HG02571 (cell line): ENCODE results near the gene SLC2A13.

Experiments
- ATAC-seq: cut with Tn5 transposase; IDR thresholded peaks from one replicate; pipeline ENCODE4 v1.9.1; 2021; ENCODE audit warnings: mild to moderate bottlenecking, moderate library complexity; ENCODE audit not compliant: unreplicated experiment

The SLC2A13 gene

DNA sequence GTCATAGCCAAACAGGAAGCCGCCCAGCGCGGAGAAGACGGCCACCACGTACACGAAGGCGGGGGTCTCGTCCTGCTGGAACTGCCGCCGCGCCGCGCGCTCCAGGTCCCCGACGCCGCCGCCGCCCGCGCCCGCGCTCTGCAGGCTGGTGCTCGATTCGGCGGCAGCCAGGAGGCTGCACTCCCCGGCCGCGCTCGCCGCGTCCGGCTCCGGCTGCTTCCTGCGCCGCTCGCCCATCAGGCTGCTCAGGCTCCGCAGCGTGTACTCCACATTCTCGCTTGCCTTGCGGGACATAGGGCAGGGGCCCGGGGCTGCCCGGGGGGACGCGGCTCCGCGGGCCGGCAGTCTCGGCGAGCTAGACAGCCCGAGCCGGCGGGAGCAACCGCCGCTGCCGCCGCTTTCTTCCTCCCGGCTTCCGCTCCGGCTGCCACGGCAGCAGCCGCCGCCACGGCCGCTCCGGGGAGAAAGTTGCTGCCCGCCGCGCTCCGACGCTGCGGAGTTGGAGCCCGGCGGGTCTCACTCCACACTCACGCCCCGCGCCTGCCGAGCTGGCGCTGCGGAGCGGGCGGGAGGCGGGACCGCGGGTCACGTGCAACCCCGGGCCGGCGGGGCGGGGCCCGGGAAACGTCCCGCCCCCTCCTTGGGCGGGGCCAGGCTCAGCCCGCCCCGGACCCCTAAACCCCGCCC lies at the start of gene SLC2A13:
Gene SLC2A13 (minus strand): TSS at position 567 of the 687 bp plus-strand sequence. CDS start 273 bp downstream, at position 294.
- peak; percentile 74 for ATAC-seq

- no peak for ATAC-seq
These were observed 48.5 kb upstream of the SLC2A13 start for GRCh38 chr12:40154381-40154780.

DNA sequence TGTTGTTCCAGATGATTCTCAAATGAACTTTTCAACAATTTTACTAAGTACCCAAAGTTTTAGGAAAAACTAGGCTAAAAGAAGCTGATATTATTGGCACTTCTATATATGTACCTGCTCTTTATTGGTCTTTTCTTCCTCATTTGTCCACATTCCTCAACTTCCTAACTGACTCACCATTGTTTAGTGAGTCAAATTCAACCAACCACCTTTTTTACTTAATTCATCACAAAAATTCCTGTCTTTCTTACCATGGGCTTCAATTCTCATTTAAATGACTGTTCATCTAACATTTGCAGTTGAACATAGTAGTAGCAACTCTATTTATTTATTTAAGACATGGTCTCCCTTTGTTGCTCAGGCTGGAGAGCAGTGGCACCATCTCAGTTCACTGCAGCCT lies 47.6 kb upstream of the SLC2A13 start:
- ATAC-seq = no peak

GRCh38 chr12:40152783-40153383 lies 47.0 kb upstream of the SLC2A13 start:
- no peak for ATAC-seq

DNA sequence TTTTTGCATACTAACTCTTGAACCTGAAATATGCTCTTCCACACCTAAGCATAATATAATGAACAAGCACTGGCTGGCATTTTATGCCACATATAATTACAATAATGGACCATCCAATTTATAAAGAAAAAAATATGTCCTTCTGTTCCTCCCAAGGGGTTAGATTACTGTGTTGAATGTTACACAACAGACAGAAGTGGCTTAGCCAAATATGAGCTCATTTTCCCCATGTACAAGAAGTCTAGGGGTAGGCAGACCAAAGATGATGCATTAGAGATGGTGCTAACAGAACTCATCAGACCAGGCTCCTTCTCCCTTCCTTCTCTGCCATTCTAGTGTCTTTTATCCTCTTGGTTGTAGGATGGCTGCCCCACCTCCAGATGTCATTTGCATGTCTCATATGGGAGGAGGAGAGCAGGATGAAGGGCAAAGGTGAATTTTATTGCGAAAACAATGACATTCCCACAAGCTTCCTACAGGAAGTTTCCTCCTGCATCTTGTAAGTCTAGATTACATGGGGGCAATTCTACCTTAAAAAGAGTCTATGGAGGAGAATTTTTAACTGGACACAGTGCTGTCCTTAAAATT lies 43.9 kb upstream of the SLC2A13 start:
- no peak for ATAC-seq

- ATAC-seq = no peak
These were observed 41.2 kb upstream of the SLC2A13 start for GRCh38 chr12:40146800-40147797.

- ATAC-seq = no peak
These were observed 40.0 kb upstream of the SLC2A13 start for GRCh38 chr12:40145896-40146295.

- no peak for ATAC-seq
These were observed 38.1 kb upstream of the SLC2A13 start for GRCh38 chr12:40144023-40144422.

- no peak for ATAC-seq
These were observed 36.3 kb upstream of the SLC2A13 start for GRCh38 chr12:40142001-40142744.

- no peak for ATAC-seq
These were observed 32.6 kb upstream of the SLC2A13 start for GRCh38 chr12:40138526-40138925.

GRCh38 chr12:40137252-40137651 lies 31.4 kb upstream of the SLC2A13 start:
- ATAC-seq = peak; percentile 75

DNA sequence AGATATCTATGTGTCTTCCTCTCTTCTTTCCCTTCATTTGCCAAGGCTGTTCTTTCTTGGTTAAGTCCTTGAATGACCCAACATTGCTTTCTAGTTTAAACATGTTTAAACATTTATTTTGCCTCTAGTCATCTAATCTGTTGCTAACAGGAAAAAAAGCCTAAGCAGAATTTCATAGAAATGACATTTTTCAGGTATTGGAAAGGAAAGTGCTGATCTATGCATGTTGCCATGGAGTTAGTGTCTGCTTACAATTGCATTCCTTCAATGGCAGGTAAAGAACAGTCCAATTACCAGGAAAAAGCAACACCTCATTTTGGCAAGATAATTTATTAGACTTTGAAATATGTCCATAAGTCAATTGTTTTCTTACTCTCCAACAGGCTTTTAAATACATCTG lies 21.5 kb upstream of the SLC2A13 start:
- ATAC-seq = no peak

GRCh38 chr12:40123496-40123895 lies 17.6 kb upstream of the SLC2A13 start:
- no peak for ATAC-seq

DNA sequence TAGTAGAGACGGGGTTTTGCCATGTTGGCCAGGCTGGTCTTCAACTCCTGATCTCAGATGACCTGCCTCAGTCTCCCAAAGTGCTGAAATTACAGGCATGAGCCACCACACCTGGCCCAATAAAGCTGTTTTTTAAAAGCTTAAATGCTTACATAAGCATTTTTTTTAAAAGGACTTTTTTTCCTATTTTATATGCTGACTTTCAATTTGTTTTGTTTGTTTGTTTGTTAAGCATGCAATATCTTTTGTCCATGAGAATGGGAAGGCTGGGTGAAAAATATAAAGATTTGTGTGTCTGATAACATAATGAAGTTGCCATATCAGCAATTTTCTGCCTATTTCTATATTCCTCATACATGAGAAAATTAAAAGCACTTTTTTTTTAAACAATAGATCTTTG lies 17.0 kb upstream of the SLC2A13 start:
- ATAC-seq = no peak

DNA sequence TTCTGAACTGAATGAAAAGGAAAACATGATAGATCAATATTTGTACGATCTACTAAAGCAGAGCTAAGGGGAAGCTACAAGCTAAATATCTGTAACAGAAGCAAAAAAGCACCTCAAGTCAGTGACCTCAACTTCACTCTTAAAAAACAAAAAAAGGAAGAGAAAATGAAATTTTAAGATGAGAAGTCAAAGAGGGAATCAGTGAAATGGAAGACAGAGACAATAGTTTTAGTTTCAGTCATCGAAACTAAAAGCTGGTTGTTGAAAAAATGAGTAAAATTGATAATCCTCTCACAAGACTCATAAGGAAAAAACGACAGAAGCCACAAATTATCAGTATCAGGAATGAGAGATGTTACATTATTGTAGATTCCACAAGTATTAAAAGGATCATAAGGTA lies 11.9 kb upstream of the SLC2A13 start:
- peak; percentile 91 for ATAC-seq

GRCh38 chr12:40110586-40110985 lies 4.7 kb upstream of the SLC2A13 start:
- ATAC-seq = no peak

GRCh38 chr12:40107803-40108620 lies 2.1 kb upstream of the SLC2A13 start:
- no peak for ATAC-seq

DNA sequence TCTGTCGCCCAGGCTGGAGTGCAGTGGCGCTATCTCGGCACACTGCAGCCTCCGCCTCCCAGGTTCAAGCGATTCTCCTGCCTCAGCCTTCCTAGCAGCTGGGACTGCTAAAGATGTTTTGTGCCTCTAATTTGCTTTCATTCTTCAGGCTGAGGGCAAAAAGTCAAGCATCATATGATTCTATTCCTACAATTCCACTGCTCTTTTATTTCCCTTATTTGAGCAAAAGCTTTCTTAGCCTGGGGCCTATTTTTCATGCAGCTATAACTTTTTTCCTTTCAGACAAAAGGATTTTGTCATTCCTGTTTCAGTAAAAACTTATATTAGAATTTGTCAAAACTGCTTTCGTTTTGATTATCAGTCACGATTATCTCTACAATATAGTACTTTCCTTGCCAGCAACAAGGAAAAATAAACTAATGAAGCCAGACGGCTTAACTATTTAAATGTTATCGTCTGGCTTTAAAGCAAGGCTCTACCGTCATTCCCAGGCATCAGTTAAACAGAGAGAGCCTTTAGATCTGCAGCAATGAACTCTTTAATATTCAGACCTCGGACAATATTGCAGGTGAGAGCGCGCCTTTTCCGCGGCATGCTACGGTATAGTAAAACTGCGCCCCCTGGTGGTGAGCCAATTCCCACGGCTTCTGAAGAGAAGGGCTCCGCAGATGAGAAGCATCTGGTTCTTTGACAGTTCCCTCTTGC lies 1.4 kb upstream of the SLC2A13 start:
- peak; percentile 45 for ATAC-seq

DNA sequence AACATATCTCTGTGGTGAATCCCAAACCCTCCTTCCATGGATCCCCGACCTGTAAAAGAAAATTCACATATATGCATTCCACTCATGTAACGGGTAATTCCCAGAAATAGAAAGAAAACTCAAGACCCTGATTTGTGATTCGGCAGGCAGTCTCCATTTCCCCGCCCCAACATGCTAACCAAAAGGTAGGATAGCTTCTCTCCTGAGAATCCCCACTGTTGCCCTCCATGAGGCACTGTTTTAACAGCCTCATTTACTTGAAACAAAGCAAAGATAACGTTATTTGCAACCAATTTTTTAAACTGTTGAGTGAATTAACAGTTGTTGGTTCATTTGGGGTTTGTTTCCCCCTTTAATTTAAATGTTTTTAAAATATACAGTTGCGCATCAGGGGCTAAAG lies 774 bp upstream of the SLC2A13 start:
- no peak for ATAC-seq
